ENCODE measurements around the gene GNA15. TPM values are rescaled to one million over a fixed set of nuclear protein-coding genes. Genes with fewer than 3 reads are reported as not detected.

Gene GNA15
- polyA plus RNA-seq, 1 experiment, result 0.06 TPM

GRCh38 chr19:3114811-3115210 is 21.0 kb upstream of the GNA15 start:
- Histone ChIP-seq H3K4me3 (ENCODE audit: low read depth, low read length) (no peak overlapping the region), H3K27me3 (ENCODE audit: control insufficient read depth, insufficient read depth, low read length) (no peaks in the 10 kb centered on the region), H3K36me3 (ENCODE audit: control insufficient read depth, insufficient read depth, low read length) (peaks cover 24% of the 10 kb centered on the region)
- DNase-seq (ENCODE audit: low read depth), result no peak
- TF ChIP-seq CTCF (IDR thresholded peaks at IDR 0.05; ENCODE audit: insufficient read depth, low read depth, low read length), result no peak
- ChIA-PET CTCF (interaction anchor here (0.6 to 3.3 kb wide), 3 partner anchors 11 to 163 kb away, joined by 3 to 9 read pairs (median 3); no protein-coding TSS in a partner anchor), POLR2A (no interaction called here)

- CTCF ChIA-PET, result interaction anchor here (0.6 to 3.3 kb wide), 2 partner anchors 12 to 20 kb away, joined by 3 to 9 read pairs; no protein-coding TSS in a partner anchor
- no peak overlapping the region for H3K4me3 ChIP-seq (ENCODE audit: low read depth, low read length)
- no peak for TF ChIP-seq CTCF (IDR thresholded peaks at IDR 0.05; ENCODE audit: insufficient read depth, low read depth, low read length)
- POLR2A ChIA-PET, result no interaction called here
- no peaks in the 10 kb centered on the region for H3K27me3 ChIP-seq (ENCODE audit: control insufficient read depth, insufficient read depth, low read length)
- H3K36me3 ChIP-seq (ENCODE audit: control insufficient read depth, insufficient read depth, low read length), result peaks cover 24% of the 10 kb centered on the region
- no peak for DNase-seq (ENCODE audit: low read depth)
These were observed 20.4 kb upstream of the GNA15 start for GRCh38 chr19:3115411-3115810.

GRCh38 chr19:3115916-3116602 is 19.8 kb upstream of the GNA15 start:
- no peak for DNase-seq (ENCODE audit: low read depth)
- TF ChIP-seq CTCF (IDR thresholded peaks at IDR 0.05; ENCODE audit: insufficient read depth, low read depth, low read length), result no peak
- POLR2A ChIA-PET, result no interaction called here
- Histone ChIP-seq H3K36me3 (ENCODE audit: control insufficient read depth, insufficient read depth, low read length) (peaks cover 24% of the 10 kb centered on the region), H3K4me3 (ENCODE audit: low read depth, low read length) (no peak overlapping the region), H3K27me3 (ENCODE audit: control insufficient read depth, insufficient read depth, low read length) (no peaks in the 10 kb centered on the region)
- CTCF ChIA-PET, result interaction anchor here (1.1 to 3.3 kb wide), 5 partner anchors 9 to 40 kb away, joined by 6 to 9 read pairs (median 7); no protein-coding TSS in a partner anchor

GRCh38 chr19:3116621-3117020 is 19.2 kb upstream of the GNA15 start:
- Histone ChIP-seq H3K4me3 (ENCODE audit: low read depth, low read length) (no peak overlapping the region), H3K27me3 (ENCODE audit: control insufficient read depth, insufficient read depth, low read length) (no peaks in the 10 kb centered on the region), H3K36me3 (ENCODE audit: control insufficient read depth, insufficient read depth, low read length) (peaks cover 21% of the 10 kb centered on the region)
- no peak for DNase-seq (ENCODE audit: low read depth)
- CTCF ChIA-PET, result interaction anchor here (1.1 to 2.6 kb wide), 5 partner anchors 8 to 154 kb away, joined by 4 to 9 read pairs (median 6); no protein-coding TSS in a partner anchor
- TF ChIP-seq CTCF (IDR thresholded peaks at IDR 0.05; ENCODE audit: insufficient read depth, low read depth, low read length), result no peak
- POLR2A ChIA-PET, result no interaction called here

- POLR2A ChIA-PET, result no interaction called here
- CTCF ChIA-PET, result interaction anchor here (0.6 to 2.6 kb wide), 8 partner anchors 7 to 155 kb away, joined by 3 to 9 read pairs (median 5); no protein-coding TSS in a partner anchor
- no peaks in the 10 kb centered on the region for H3K27me3 ChIP-seq (ENCODE audit: control insufficient read depth, insufficient read depth, low read length)
- no peak for TF ChIP-seq CTCF (IDR thresholded peaks at IDR 0.05; ENCODE audit: insufficient read depth, low read depth, low read length)
- H3K36me3 ChIP-seq (ENCODE audit: control insufficient read depth, insufficient read depth, low read length), result peaks cover 23% of the 10 kb centered on the region; the same call in 1 of the 2 replicates
- no peak overlapping the region for H3K4me3 ChIP-seq (ENCODE audit: low read depth, low read length)
- no peak for DNase-seq (ENCODE audit: low read depth)
These were observed 18.1 kb upstream of the GNA15 start for GRCh38 chr19:3117716-3118115.

All from BJ (cell line).